NOMO-1 (cell line): ENCODE measurements around the gene DUSP12.

ENCODE experiments used
- DNase-seq, 2 experiments: peaks; one replicate each; lab custom pipeline; 2025; ENCODE audit not compliant: unreplicated experiment in 2 of 2; lab: John Stamatoyannopoulos, UW

DUSP12 gene

GRCh38 chr1:161726473-161727255, 22.9 kb upstream of the DUSP12 start:
- peak; percentile 63 to 74 for DNase-seq

- DNase-seq = peak; percentile 33 to 37
Observed at GRCh38 chr1:161727256-161727924, 22.2 kb upstream of the DUSP12 start.

GRCh38 chr1:161728376-161729226, 21.0 kb upstream of the DUSP12 start:
- DNase-seq = no peak

DNA sequence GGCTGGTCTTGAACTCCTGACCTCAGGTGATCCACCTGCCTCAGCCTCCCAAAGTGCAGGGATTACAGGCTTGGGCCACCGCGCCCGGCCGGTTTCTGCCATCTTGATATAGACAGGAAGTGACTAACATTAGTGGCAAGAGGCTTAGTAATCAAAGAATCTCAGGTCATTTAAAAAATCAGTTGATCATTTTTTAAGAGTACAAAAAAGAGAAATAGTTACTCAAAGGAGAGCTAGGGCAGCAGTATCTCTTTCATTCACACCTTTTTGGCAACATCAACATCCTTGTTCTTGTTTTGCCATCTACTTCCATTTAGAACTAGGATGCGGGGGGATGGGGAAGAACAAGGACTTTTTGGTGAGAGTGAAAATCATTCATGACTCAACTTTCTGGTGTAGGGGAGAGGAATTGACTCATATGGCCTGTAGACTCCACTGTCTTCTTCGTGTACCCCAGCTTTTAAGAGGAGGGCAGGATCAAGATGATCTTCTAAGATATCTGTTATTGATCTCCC, 19.5 kb upstream of the DUSP12 start:
- peak; percentile 34 to 60 for DNase-seq

DNA sequence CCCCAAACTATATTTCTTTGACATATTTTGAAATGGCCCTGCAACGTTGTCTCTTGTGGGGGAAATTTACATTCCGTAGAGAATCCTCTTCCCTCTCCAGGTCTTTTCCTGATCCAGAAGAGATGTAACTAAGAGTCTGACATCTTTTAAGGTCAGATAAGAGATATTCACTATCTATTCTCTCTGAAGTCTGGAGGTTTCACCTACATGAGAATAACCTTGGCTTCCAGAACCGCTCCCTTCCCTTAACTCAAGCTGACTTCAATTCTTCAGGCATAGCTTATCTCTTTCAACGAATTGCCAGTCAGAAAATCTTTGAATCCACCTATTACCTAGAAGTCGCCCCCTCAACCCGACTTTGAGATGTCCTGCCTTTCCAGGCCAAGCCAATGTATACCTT, 18.3 kb upstream of the DUSP12 start:
- DNase-seq = no peak

DNA sequence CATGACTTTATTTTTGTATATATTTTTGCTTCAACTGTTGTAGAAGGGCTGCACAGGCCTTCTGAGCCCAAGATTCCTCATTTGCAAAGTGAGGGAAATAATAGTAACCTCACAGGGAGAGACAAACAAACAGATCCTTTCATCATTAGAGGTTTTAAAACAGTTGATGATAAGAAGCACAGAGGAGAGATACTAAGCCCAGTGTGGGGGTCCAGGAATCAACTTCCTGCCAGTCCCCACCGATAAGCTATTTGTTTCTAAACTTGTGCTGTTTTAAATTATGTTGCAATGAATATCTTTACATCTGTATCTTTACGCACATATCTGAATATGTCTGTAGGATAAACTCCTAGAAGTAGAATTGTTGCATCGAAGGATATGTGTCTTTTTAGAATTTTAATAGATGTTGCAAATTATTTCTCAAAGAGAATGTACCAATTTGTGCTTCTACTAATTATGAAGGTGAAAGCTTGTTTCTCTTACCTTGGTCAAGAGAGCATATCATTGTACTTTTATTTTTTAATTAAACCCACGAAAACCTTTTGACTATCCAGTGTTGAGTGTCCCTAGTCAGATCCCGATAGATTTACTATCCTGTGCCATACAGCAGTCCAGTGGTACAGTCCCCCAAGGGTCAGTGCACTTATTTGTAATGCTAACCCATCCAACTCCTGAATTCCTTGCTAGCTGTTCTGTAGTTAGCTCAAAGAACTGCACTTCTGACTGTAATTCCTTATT, 17.4 kb upstream of the DUSP12 start:
- no peak for DNase-seq

DNA sequence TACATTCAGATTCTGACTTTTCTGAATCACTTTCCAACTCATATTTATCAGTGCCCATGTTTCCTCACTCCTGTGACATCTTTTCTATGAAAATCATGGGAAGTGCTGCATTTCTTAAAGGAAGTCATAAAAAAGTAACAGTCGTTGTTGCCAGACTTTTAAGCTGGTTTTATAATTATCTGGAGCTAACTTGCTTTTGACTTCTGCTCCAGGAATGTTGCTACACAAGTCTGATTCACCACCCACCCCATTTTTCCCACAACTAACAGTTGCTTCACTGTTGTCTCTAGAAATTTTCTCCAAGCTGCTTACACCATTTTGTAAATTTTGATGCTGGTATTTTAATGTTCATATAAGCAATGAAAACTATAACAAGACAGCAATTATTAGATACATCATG, 16.1 kb upstream of the DUSP12 start:
- DNase-seq = peak; percentile 58 to 78

DNA sequence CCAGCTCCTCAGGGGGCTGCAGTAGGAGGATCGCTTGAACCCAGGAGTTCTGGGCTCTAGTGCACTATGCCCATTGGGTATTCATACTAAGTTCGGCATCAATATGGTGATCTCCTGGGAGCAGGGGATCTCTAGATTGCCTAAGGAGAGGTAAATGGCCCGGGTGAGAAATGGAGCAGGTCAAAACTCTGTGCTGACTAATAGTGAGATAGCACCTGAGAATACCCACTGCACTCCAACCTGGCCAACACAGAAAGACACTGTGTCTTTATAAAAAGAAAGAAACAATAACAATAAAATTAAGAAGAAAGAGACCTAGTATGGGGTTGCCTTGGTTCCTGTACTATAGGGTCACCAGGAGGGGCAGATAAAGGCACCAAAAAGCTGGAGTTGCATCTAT, 13.7 kb upstream of the DUSP12 start:
- DNase-seq = no peak

DNA sequence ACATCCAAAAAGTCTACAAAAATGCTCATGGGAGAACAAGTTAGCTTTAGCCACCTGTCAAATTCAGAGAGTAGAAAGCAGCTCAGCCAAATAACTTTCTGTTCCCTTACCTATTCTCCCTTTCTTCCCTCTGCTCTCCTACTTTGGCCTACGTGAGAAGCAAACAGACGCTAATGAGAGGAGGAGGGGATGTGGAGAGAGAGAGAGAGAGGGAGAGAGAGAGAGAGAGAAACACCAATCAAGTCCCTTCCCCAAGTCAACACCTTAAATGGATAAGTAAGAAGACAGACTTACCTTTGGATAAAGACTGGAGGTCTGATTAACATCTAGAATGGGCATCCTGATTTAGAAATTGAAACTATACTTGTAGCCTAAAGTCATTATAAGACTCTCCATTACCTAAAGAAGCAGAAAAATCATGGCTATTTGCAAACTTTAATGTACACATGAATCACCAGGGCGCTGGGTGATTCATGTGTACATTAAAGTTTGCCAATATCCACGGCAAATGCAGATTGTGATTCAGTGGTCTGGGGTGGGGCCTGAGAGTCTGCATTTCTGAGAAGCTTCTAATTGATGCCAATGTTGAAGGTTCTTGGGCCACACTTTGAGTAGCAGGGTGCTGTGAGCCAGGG, 13.1 kb upstream of the DUSP12 start:
- peak in 1 of 2 experiments; percentile 28 for DNase-seq

- no peak for DNase-seq
Observed at GRCh38 chr1:161737625-161738024, 12.0 kb upstream of the DUSP12 start.

GRCh38 chr1:161738627-161739287, 10.8 kb upstream of the DUSP12 start:
- peak; percentile 76 to 95 for DNase-seq

DNA sequence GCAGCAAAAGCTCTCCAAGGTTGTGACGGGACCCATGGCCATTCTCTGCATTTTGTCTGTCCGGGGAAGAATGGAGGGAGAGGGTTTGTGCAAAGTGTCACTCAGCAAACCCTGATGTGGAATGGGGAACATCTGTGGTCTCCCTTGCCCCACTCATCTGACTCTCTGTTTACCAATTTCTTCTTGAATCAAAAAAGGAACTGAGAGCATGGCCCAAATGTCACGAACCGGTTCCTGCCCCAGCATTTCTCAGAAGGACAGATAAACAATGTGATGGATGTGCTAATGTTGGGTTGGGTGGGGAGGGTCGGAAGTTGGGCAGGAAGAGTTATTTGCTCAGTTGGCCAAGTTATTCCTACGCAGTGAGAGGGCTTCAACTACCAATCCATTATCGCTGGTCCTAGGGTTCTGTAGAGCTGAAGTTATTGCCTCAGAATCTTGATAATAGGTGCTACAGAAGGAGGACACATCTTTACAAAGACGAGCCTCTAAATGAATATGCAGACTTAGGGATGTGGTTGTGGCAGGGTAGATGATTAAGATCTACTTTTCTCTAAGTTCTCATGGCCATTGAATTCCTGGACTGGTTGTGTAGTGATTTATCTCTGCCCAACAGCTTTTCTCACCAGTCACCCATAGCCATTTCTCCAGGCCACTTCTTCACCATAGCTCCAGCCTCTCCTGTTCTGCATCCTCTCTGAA, 9.6 kb upstream of the DUSP12 start:
- DNase-seq = peak in 1 of 2 experiments; percentile 63

GRCh38 chr1:161740921-161741320, 8.7 kb upstream of the DUSP12 start:
- DNase-seq = peak in 1 of 2 experiments; percentile 44

DNA sequence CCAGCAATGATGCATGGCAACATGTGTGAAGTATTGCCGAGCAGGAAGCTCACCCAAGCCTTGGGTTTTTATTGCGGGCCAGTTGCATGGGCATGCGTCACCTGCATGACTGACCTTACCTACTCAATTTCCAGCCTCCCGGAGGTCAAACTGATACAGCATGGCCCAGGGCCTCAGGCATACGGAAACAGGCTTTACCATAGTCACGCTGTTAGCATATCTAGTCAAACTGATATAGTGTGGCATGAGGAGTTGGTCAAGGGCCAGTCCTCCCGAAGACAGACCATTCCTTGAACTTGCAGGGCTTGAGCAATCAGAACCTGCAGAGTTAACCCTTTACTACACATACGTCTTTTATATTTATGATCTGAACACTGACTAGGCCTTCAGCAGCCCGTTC, 6.4 kb upstream of the DUSP12 start:
- DNase-seq = no peak

DNA sequence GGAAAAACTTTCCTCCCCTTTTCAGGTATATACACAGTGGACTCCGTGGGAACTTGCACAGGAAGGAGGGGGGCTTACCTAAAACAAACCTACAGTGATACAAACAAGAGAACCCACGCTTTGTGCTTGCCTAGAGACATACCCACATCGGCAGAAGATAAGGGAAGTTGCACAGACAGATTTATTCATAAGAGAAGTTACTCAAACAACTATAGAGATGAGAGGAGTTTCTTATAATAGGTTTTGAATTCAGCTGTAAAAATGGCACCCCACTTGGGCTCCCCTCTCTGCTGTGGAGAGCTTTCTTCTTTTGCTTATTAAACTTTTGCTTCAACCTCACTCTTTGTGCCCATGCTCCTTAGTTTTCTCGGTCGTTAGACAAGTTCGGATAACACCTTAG, 1.8 kb upstream of the DUSP12 start:
- DNase-seq = peak; percentile 48 to 65

- peak; percentile 15 to 18 for DNase-seq
Observed at GRCh38 chr1:161763522-161764098, 14.0 kb downstream of the DUSP12 start.

DNA sequence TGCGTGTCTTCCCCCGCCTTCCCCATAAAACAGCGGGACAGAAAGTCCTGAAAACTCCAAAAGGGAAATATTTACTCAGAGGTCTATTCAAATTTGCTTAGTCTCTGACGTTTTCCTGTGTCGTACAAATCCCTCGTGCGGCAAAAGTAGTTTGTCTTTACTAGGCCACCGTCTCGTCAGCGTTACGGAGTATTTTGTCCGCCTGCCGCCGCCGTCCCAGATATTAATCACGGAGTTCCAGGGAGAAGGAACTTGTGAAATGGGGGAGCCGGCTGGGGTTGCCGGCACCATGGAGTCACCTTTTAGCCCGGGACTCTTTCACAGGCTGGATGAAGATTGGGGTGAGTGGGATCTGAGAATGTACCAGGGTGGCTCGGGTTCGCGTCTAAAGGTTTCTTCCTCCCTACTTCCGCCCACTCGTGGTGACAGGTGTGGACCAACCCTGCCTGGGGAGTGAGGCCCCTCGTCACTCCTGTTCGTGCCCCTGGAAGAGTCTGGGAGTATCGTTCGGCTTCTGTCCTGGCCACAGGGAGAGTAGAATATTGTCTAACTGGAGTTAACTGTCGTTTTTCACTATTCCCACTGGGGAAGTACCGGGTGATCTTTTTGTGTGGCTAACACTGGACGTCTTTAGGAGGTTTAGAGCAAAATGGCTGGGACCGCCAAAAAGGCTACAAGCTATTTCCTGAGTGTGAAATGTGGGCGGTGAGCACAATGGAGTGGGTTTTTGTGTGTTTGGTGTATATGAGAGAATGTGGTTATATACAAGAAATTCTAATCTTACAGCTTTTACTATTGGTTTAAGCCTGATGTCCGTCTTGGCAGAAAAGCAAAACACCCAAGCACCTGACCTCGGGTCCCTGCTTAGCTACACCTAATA, 16.8 kb downstream of the DUSP12 start, which contains the start of gene ATF6:
ATF6 (plus strand) TSS at position 219 of the 880 bp plus-strand sequence; CDS start at position 260, 41 bp downstream.
- DNase-seq = peak; percentile 78 to 89
